ENCODE measurements around the gene NR4A1.

NR4A1 gene

DNA sequence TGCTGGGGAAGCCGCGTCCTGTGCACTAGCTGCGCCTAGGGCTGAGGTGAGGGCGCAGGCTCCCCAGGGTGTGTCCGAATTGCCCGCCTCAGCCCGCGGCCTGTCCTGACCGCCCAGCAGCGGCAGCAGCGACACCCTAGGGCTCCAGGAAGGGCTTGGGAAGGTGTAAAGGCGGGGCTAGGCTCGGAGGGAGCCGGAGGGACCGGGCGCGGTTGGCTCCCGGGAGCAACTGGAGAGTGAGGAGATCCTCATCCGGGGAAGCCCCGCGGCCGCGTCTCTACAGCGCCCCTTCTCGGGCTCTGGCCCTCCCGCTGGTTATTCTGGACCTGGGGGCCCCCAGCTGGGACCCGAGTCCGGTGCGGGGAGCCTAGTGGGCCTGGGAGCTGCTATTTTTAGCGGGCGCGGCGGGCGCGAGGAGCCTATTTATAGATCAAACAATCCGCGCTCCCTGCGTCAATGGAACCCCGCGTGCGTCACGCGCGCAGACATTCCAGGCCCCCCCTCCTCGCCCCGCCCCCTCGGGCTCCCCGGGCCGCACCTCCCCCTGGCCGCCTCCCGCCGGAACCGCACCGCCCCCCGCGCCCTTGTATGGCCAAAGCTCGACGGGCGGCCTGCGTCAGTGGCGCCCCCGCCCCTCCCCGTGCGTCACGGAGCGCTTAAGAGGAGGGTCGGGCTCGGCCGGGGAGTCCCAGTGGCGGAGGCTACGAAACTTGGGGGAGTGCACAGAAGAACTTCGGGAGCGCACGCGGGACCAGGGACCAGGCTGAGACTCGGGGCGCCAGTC is at the start of gene NR4A1:
Gene NR4A1 (plus strand): TSS at position 685 of the 784 bp plus-strand sequence. CDS start 2,887 bp downstream, outside the sequence.
- FAIRE-seq (no peak), DNase-seq (ENCODE audit: insufficient read length, low spot score) (peak; percentile 98)
- TF ChIP-seq, protein P1, sequence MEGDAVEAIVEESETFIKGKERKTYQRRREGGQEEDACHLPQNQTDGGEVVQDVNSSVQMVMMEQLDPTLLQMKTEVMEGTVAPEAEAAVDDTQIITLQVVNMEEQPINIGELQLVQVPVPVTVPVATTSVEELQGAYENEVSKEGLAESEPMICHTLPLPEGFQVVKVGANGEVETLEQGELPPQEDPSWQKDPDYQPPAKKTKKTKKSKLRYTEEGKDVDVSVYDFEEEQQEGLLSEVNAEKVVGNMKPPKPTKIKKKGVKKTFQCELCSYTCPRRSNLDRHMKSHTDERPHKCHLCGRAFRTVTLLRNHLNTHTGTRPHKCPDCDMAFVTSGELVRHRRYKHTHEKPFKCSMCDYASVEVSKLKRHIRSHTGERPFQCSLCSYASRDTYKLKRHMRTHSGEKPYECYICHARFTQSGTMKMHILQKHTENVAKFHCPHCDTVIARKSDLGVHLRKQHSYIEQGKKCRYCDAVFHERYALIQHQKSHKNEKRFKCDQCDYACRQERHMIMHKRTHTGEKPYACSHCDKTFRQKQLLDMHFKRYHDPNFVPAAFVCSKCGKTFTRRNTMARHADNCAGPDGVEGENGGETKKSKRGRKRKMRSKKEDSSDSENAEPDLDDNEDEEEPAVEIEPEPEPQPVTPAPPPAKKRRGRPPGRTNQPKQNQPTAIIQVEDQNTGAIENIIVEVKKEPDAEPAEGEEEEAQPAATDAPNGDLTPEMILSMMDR (IDR thresholded peaks at IDR 0.05; ENCODE audit: insufficient read depth, missing control alignments) = peak; percentile 2

DNA sequence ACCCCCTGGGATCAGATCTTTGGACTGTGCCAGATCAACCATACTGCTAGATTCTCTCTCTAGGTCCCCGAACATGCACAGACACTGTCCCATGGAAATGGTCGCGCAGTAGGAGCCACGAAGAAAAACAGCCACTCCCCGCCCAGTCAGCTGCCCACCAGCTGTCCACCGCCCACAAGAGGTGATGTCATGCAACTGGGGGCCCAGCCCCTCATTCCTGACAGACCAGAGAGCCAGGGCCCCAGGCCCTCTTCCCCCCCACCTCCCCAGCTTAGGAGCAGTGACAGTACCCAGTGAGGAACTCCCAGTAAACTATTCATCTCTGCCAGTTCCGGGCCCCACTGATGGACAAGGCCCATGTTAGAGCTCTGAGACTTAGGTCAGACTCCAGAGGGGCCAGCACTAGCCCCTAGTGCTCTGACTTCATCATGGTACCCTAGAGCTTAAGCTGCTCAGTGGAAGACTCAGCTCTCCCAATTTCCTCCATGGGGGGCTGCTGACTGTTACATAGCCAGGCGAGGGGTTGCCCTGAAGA is 48.2 kb upstream of the NR4A1 start:
- TF ChIP-seq, protein P1 (IDR thresholded peaks at IDR 0.05; ENCODE audit: insufficient read depth, missing control alignments) = no peak
- DNase-seq (ENCODE audit: insufficient read length, low spot score) (no peak), FAIRE-seq (no peak)

DNA sequence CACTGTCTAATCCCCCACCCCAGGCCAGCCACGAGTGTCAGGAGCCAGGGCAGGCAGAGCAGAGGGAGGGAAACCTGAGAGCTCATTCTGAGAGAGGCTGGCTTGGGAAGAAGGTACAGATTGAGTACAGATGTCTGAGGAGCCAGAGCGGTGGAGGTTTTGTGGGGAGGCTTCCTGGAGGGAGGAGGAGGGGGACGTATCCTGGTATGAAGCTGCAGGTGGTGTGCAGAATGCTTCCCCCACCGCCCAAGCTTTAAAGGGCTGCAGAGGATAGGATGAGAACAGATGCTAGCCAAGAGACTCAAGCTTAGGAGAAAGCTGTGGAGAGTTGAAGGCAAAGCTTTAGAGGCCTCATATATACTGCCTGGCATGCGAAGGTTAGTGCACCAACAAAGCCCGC is 47.7 kb upstream of the NR4A1 start:
- FAIRE-seq (no peak), DNase-seq (ENCODE audit: insufficient read length, low spot score) (no peak)
- TF ChIP-seq, protein P1 (IDR thresholded peaks at IDR 0.05; ENCODE audit: insufficient read depth, missing control alignments) = no peak

DNA sequence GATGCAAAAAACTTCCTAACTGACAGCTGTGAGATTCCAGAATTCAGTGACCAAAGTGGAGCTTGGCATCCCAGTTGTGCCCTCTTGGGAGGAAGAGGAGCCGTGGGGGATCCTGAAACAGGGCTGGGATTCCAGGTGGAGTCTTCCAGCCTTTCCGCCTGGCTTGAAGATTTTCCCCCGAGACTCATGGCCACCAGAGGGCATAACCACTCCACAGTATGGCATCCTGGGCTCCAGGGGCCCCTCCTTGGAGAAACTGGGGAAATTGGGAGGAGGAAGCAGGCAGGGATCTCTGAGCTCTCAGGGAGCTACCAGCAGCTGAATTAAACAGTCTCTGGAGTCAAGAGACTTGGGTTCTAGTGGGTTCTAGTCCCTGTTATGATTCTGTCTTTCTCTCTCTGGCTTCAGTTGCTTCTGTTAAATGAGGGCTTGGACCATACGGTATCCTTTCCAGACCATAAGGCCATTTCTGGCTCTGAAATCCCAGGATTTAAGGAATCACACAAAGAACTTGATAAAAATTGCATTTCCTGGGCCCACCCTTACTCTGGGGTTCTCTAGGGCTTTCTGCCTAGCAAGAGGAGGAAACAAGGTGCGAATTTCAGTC is 47.1 kb upstream of the NR4A1 start:
- FAIRE-seq (no peak), DNase-seq (ENCODE audit: insufficient read length, low spot score) (no peak)
- TF ChIP-seq, protein P1 (IDR thresholded peaks at IDR 0.05; ENCODE audit: insufficient read depth, missing control alignments) = peak; percentile 54

DNA sequence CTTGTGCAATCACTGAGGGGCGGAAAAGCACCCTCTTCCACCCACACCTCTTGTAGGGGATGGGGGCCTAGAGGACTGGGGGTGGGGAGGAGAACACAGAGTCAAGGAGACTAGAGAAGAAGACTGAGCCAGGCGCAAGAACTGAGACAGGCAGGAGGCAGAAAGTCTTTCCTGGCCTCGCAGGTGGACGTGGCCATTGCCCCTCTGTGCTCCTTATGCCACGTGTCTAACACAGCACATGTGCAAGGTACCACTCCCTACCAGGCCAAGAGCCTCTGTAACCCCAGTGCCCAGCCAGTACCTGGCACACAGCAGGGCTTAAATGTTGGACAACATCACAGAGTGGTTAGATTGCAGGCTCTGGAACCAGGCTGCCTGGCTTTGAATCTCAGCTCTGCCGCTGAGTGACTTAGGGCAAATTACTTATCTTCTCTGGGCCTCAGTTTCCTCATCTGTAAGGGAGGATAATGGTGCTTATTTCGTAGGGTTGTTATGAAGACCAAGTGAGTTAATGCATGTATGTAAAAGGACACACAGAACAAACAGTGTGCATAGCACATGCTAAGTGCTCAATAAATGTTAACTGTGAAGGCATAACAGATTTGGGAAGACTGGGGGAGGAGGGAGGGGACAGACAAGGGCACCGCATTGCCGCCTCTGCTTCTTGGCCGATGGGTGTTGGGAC is 45.9 kb upstream of the NR4A1 start:
- TF ChIP-seq, protein P1 (IDR thresholded peaks at IDR 0.05; ENCODE audit: insufficient read depth, missing control alignments) = no peak
- FAIRE-seq (no peak), DNase-seq (ENCODE audit: insufficient read length, low spot score) (no peak)

DNA sequence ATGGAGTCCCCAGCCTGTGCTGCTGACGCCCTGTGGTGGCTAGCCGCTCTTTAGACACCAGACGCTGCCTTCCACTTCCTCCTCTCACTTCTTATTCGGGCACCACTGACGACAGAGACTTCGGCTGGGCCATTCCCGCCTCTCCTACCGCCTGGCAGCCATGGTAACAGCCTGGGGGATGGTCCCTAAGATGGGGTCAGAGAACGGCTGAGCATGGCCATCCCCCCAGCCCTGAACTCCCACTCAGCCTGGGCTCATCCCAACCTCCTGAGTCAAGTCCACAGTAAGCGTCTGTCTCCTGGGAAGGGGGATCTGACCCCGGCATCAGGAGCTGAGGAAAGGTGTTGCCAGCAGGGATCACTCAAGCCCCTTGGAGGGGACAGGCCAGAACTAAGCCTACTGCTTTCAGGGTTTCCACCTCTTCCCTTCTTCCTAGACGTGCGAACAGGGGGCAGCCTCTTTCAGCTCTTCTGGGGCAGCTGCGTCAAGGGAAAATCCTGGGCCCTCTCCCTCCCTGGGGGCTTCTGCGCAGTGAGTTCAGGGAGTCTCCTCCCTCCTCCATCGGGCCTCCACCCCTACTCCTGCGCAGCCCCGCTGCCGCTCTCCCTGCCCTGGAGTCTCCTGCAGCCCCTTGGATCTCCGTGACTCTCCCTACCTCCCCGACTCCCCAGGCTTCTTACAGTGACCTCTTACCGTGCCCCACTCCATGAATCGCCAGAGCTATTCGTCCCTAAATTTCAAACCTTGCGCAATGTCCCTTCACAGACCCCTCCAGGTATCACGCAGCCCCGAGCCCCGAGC is 45.1 kb upstream of the NR4A1 start:
- peak; percentile 33 for DNase-seq (ENCODE audit: insufficient read length, low spot score)
- FAIRE-seq = no peak
- TF ChIP-seq, protein P1 (IDR thresholded peaks at IDR 0.05; ENCODE audit: insufficient read depth, missing control alignments) = no peak

Data from D721Med (cell line).